Endothelial cell of umbilical vein (primary cell): ENCODE measurements around the gene HAPLN2. TPM values are rescaled to one million over a fixed set of nuclear protein-coding genes. Genes with fewer than 3 reads are reported as not detected.
A peak's percentile ranks its signal among the peaks of the same experiment; 100 is the strongest.

ENCODE experiments used
- BruUV-seq: library from RNA; stranded (reverse); fragments of 400-500 nt; replicated peaks from 2 replicates; lab custom pipeline; 2021; lab: Mats Ljungman, UMichigan
- CTCF ChIA-PET: fragments of 300-600, 350-600 bp; sonication (Branson Sonifier 250); formaldehyde crosslinking; loops from one replicate; lab custom pipeline; 2021; ENCODE audit warnings: antibody characterized with exemption, inconsistent platforms; lab: Charles Lee
- POLR2A ChIA-PET: fragments of 300-600, 350-600 bp; sonication (Branson Sonifier 250); formaldehyde crosslinking; loops from one replicate; lab custom pipeline; 2021; ENCODE audit warnings: antibody characterized with exemption, inconsistent platforms; lab: Charles Lee
- DNase-seq: peaks from one replicate; pipeline ENCODE4 v3.0.0-alpha.2; 2011; ENCODE audit warnings: low read depth, low spot score
- FAIRE-seq: peaks from 2 replicates; lab custom pipeline; 2011; peaks lifted over from hg19 to GRCh38; lab: Jason Lieb, UNC
- H2AFZ ChIP-seq: 2 replicates; pipeline ENCODE4 v1.6.0; 2012; ENCODE audit warnings: low read depth, low read length, control low read depth, inconsistent platforms
- H3K27ac ChIP-seq: 2 replicates; pipeline ENCODE4 v1.5.1; 2011; ENCODE audit warnings: low read depth, mild to moderate bottlenecking, control low read depth, low read length, moderate library complexity; ENCODE audit not compliant: insufficient read depth
- H3K27me3 ChIP-seq, 2 experiments: 2 replicates each; pipeline versions ENCODE4 v1.6.0 to v1.6.1; 2011; ENCODE audit warnings: low read length in 2 of 2, mixed read lengths in 1 of 2; ENCODE audit not compliant: control insufficient read depth in 2 of 2, insufficient read depth in 2 of 2
- H3K36me3 ChIP-seq, 2 experiments: 2 replicates in 1 of 2; 3 replicates in 1 of 2; pipeline ENCODE4 v1.5.1; 2011; ENCODE audit warnings: low read length in 2 of 2, mild to moderate bottlenecking in 1 of 2, moderate library complexity in 1 of 2; ENCODE audit not compliant: control insufficient read depth in 2 of 2, insufficient read depth in 2 of 2; ENCODE audit errors: extremely low read depth in 1 of 2
- H3K4me1 ChIP-seq: 3 replicates; pipeline ENCODE4 v1.5.1; 2011; ENCODE audit warnings: mild to moderate bottlenecking, low read length; ENCODE audit not compliant: control insufficient read depth, insufficient read depth; ENCODE audit errors: extremely low read depth
- H3K4me2 ChIP-seq: 2 replicates; pipeline ENCODE4 v1.6.1; 2011; ENCODE audit warnings: low read length, control low read depth, mixed read lengths; ENCODE audit not compliant: insufficient read depth
- H3K4me3 ChIP-seq, 3 experiments: fragments of 200-600 bp in 1 of 3; sonication (generic), shearing (Covaris generic) in 1 of 3; replicated peaks in 1 of 3; 2 replicates each; pipeline ENCODE4 v1.5.1; 2011 to 2016; ENCODE audit warnings: control low read depth in 3 of 3, low read length in 3 of 3, mild to moderate bottlenecking in 2 of 3, inconsistent platforms in 1 of 3, low read depth in 1 of 3, moderate library complexity in 1 of 3; ENCODE audit not compliant: insufficient read depth in 1 of 3
- H3K79me2 ChIP-seq: 2 replicates; pipeline ENCODE4 v1.6.0; 2012; ENCODE audit warnings: low read length, inconsistent platforms; ENCODE audit not compliant: control insufficient read depth, insufficient read depth
- H3K9ac ChIP-seq: replicated peaks from 2 replicates; pipeline ENCODE3; 2011; ENCODE audit warnings: low read length, control low read depth; ENCODE audit not compliant: insufficient read depth; ENCODE audit errors: extremely low read depth
- H3K9me1 ChIP-seq: replicated peaks from 3 replicates; pipeline ENCODE4 v1.6.0; 2011; ENCODE audit warnings: mild to moderate bottlenecking, low read length; ENCODE audit not compliant: control insufficient read depth, insufficient read depth; ENCODE audit errors: extremely low read depth
- H3K9me3 ChIP-seq: replicated peaks from 2 replicates; pipeline ENCODE4 v1.5.1; 2012; ENCODE audit warnings: low read length, inconsistent platforms; ENCODE audit not compliant: control insufficient read depth, insufficient read depth
- H4K20me1 ChIP-seq: replicated peaks from 2 replicates; pipeline ENCODE3; 2011; ENCODE audit warnings: mild to moderate bottlenecking, low read length; ENCODE audit not compliant: control insufficient read depth, insufficient read depth; ENCODE audit errors: extremely low read depth
- CTCF ChIP-seq, 2 donors: IDR thresholded peaks; 1 replicate in 1 of 2; 2 replicates in 1 of 2; pipeline ENCODE4 v1.5.1; 2011; ENCODE audit warnings: low read length in 2 of 2, mild to moderate bottlenecking in 2 of 2, moderate library complexity in 2 of 2, control low read depth in 1 of 2, inconsistent platforms in 1 of 2, low read depth in 1 of 2; ENCODE audit not compliant: insufficient read depth in 1 of 2; ENCODE audit errors: extremely low read depth in 1 of 2
- GATA2 ChIP-seq: IDR thresholded peaks from 2 replicates; pipeline ENCODE4 v1.7.0; 2011; ENCODE audit warnings: low read depth, mild to moderate bottlenecking, moderate library complexity, mixed read lengths, low read length; ENCODE audit not compliant: insufficient read length, insufficient read depth
- JUN ChIP-seq: IDR thresholded peaks from 2 replicates; pipeline ENCODE4 v1.6.1; 2011; ENCODE audit warnings: borderline replicate concordance, low read depth; ENCODE audit not compliant: insufficient read length, insufficient read depth
- dilution Hi-C: fragments of 300-500 bp; cut with MboI; formaldehyde crosslinking; loops from one replicate; pipeline ENCODE4 v1.15.0; 2019; ENCODE audit warnings: low sequenced_read_pairs; ENCODE audit not compliant: extremely low pct_ligation_motif_present
- intact Hi-C: fragments of 100-400 bp; cut with micrococcal nuclease; formaldehyde crosslinking; loops from one replicate; pipeline ENCODE4 v1.10.0; 2022
- polyA plus RNA-seq, 4 experiments: library from polyadenylated mRNA; depleted of rRNA in 3 of 4; stranded (reverse) in 3 of 4; unstranded in 1 of 4; fragments of >200 nt; gene quantifications; 2 replicates each; pipeline versions ENCODE4 v1.2.1 to v1.2.3, GENCODE V29; 2011 to 2012; ENCODE audit warnings: missing spikeins in 1 of 4
- total RNA-seq: library from RNA; stranded (reverse); gene quantifications from 2 replicates; pipeline ENCODE4 v1.2.3, GENCODE V29; 2021

HAPLN2 gene
- total and polyA plus RNA-seq, 2 donors (not counting 3 experiments of a cell fraction or from before 2014, with no cell fraction given) = not detected

- Histone ChIP-seq H3K9me1 (no peaks in the 10 kb centered on the region), H3K27ac (no peak overlapping the region), H3K27me3 (no peaks in the 10 kb centered on the region), H3K4me2 (no peak overlapping the region), H4K20me1 (no peaks in the 10 kb centered on the region), H2AFZ (no peak overlapping the region), H3K9me3 (no peaks in the 10 kb centered on the region), H3K36me3 (no peaks in the 10 kb centered on the region), H3K9ac (no peak overlapping the region), H3K4me1 (no peaks in the 10 kb centered on the region), H3K79me2 (no peaks in the 10 kb centered on the region), H3K4me3 (no peak overlapping the region)
- ChIA-PET CTCF (interaction anchor here (2.0 to 9.3 kb wide), 2 partner anchors 24 to 28 kb away, joined by 6 to 104 read pairs; no protein-coding TSS in a partner anchor), POLR2A (no interaction called here)
- intact Hi-C loops = loop anchor here (1.0 to 2.0 kb wide), 3 partner anchors 17 to 73 kb away; partner anchors contain the start of gene GPATCH4
- peak; percentile 99 for FAIRE-seq
- peak; percentile 82 for DNase-seq
- dilution Hi-C loops = no loop called here
- BruUV-seq = no TSS peak
- peak; percentile 68 to 90 for TF ChIP-seq CTCF (IDR thresholded peaks at IDR 0.05; ENCODE audit: extremely low read depth in 1 of 2, insufficient read depth in 1 of 2, low read depth in 1 of 2, low read length in 2 of 2)
- no peak for TF ChIP-seq JUN
Observed at GRCh38 chr1:156583821-156584622, 35.2 kb upstream of the HAPLN2 start.

- Histone ChIP-seq H3K27me3 (no peaks in the 10 kb centered on the region), H3K4me1 (no peaks in the 10 kb centered on the region), H3K79me2 (no peaks in the 10 kb centered on the region), H3K9me3 (no peaks in the 10 kb centered on the region), H3K9me1 (no peaks in the 10 kb centered on the region), H3K9ac (no peak overlapping the region), H3K4me3 (no peak overlapping the region), H3K36me3 (no peaks in the 10 kb centered on the region), H3K27ac (no peak overlapping the region), H4K20me1 (no peaks in the 10 kb centered on the region), H2AFZ (no peak overlapping the region), H3K4me2 (no peak overlapping the region)
- BruUV-seq = no TSS peak
- ChIA-PET POLR2A (no interaction called here), CTCF (interaction anchor here (1.1 to 9.3 kb wide), 4 partner anchors 21 to 104 kb away, joined by 6 to 104 read pairs (median 7); no protein-coding TSS in a partner anchor)
- intact Hi-C loops = loop anchor here (1.0 to 2.0 kb wide), 3 partner anchors 16 to 72 kb away; partner anchors contain the start of gene GPATCH4
- DNase-seq (no peak), FAIRE-seq (no peak)
- dilution Hi-C loops = no loop called here
- TF ChIP-seq GATA2 = no peak
- peak; percentile 21 to 34 for TF ChIP-seq CTCF (IDR thresholded peaks at IDR 0.05; ENCODE audit: extremely low read depth in 1 of 2, insufficient read depth in 1 of 2, low read depth in 1 of 2, low read length in 2 of 2)
Observed at GRCh38 chr1:156584813-156585212, 34.4 kb upstream of the HAPLN2 start.
